IPS DF 6.9 (cell line): ENCODE results near the gene SIPA1.
"Not testable (repeated sequence)": the region's sequence is repeated elsewhere in the genome, so short reads cannot be mapped to it uniquely, and the experiment has no call there.

Experiments
- DNase-seq: peaks from one replicate; pipeline ENCODE4 v3.0.0-alpha.2; 2013; ENCODE audit warnings: low read depth, low spot score
- H3K27ac ChIP-seq: one replicate; pipeline ENCODE4 v1.5.1; 2013; ENCODE audit warnings: low read length, control low read depth
- H3K27me3 ChIP-seq: 2 replicates; pipeline ENCODE4 v1.6.1; 2013; ENCODE audit warnings: mild to moderate bottlenecking, low read length; ENCODE audit not compliant: control insufficient read depth, insufficient read depth
- H3K36me3 ChIP-seq: 2 replicates; pipeline ENCODE4 v1.6.1; 2013; ENCODE audit warnings: low read length; ENCODE audit not compliant: control insufficient read depth, insufficient read depth
- H3K4me1 ChIP-seq: 2 replicates; pipeline ENCODE4 v1.6.1; 2013; ENCODE audit warnings: low read length; ENCODE audit not compliant: control insufficient read depth, insufficient read depth
- H3K4me3 ChIP-seq: 2 replicates; pipeline ENCODE4 v1.5.1; 2013; ENCODE audit warnings: mild to moderate bottlenecking, low read length
- H3K9me3 ChIP-seq: 2 replicates; pipeline ENCODE4 v1.6.1; 2013; ENCODE audit warnings: low read length, inconsistent platforms; ENCODE audit not compliant: control insufficient read depth, insufficient read depth
- WGBS: extraction: QIAGEN DNeasy Blood & Tissue Kit; methylation state at CpG from one replicate; pipeline ENCODE4 v1.1.7; 2013; ENCODE audit warnings: mixed read lengths, missing lambda C conversion rate; ENCODE audit not compliant: insufficient read length, insufficient coverage; 5-methylcytosine and 5-hydroxymethylcytosine counted together

SIPA1 gene

GRCh38 chr11:65636108-65637031 is 1.5 kb upstream of the SIPA1 start:
- WGBS = no CpG with 5 or more reads among the region's 28 CpGs
- Histone ChIP-seq H3K9me3 (no peaks in the 10 kb centered on the region), H3K4me3 (no peak overlapping the region), H3K27ac (no peak overlapping the region), H3K36me3 (peaks cover 28% of the 10 kb centered on the region), H3K4me1 (peaks cover 1% of the 10 kb centered on the region), H3K27me3 (no peaks in the 10 kb centered on the region)
- no peak for DNase-seq

DNA sequence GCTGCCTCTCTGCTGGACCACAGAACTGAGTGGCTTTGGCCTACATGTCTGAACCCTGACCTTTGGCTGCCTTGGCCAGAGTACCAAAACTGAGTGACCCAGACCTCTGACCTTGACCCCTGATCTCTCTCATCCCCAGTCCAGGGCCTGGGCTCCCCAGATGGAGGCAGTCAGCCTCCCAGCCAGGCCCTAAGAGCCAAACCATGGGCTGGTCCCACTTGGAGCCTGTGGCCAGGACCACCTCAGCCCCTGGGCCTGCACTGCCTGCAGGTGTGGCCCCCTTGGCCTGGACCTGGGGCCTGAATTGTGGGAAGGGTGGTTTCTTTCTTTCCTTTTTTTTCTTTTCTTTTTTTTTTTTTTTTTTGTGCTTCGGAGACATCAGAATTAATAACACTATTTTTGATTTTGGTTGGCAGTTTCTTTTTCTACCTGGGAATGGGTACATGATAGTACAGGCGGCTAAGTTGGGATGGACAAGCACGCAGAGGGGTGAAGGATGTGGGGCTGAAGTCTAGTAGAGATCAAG is 806 bp upstream of the SIPA1 start:
- H3K4me1 ChIP-seq = peaks cover 3% of the 10 kb centered on the region
- no peak overlapping the region for H3K27ac ChIP-seq

GRCh38 chr11:65639228-65639597 is 1.3 kb downstream of the SIPA1 start:
- H3K9me3 ChIP-seq, DNase-seq, H3K4me1 ChIP-seq, H3K4me3 ChIP-seq, H3K27ac ChIP-seq, H3K27me3 ChIP-seq: not testable (repeated sequence)
- H3K36me3 ChIP-seq = peaks cover 24% of the 10 kb centered on the region
- no CpG with 5 or more reads among the region's 9 CpGs for WGBS

More for the DNA sequence above, 806 bp upstream of the SIPA1 start:
- no CpG with 5 or more reads among the region's 3 CpGs for WGBS
- Histone ChIP-seq H3K4me3 (no peak overlapping the region), H3K27me3 (no peaks in the 10 kb centered on the region), H3K36me3 (peaks cover 28% of the 10 kb centered on the region), H3K9me3 (no peaks in the 10 kb centered on the region)
- DNase-seq = no peak

GRCh38 chr11:65639623-65640482 is 2.0 kb downstream of the SIPA1 start:
- no peak overlapping the region for H3K27ac ChIP-seq
- WGBS = no CpG with 5 or more reads among the region's 8 CpGs
- H3K9me3 ChIP-seq = no peaks in the 10 kb centered on the region
- peaks cover 8% of the 10 kb centered on the region for H3K4me1 ChIP-seq
- H3K4me3 ChIP-seq = no peak overlapping the region
- no peak for DNase-seq
- no peaks in the 10 kb centered on the region for H3K27me3 ChIP-seq
- H3K36me3 ChIP-seq = peaks cover 19% of the 10 kb centered on the region

DNA sequence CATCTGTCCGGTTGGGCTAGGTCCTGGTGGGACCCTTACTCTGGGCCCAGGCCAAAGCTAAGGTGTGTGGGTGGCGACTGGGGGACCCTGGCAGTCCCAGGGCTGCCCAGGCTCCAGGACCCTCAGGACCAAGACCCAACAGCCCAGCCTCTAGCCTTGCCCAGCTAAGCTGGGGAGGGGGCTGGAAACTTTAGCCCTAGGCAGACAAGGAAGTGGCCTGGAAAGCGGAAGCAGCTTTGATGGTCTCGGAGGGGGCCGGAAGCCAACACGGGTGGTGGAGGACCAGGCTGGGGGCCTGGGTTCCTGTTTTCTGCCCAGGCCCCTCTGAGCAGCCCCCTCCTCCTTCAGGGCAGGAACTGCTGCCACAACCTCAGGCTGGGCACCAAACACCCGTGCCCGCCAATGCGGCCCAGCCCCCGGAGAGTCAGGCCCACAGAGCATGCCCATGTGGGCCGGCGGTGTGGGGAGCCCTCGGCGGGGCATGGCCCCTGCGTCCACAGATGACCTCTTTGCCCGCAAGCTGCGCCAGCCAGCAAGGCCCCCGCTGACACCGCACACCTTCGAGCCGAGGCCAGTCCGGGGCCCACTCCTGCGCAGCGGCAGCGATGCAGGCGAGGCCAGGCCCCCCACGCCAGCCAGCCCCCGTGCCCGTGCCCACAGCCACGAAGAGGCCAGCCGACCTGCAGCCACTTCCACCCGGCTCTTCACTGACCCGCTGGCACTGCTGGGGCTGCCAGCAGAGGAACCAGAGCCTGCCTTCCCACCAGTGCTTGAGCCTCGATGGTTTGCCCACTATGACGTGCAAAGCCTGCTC is 2.8 kb downstream of the SIPA1 start:
- Histone ChIP-seq H3K36me3 (peaks cover 10% of the 10 kb centered on the region), H3K4me1 (peaks cover 8% of the 10 kb centered on the region), H3K27me3 (no peaks in the 10 kb centered on the region), H3K4me3 (no peak overlapping the region), H3K9me3 (no peaks in the 10 kb centered on the region), H3K27ac (no peak overlapping the region)
- WGBS = no CpG with 5 or more reads among the region's 35 CpGs
- DNase-seq = no peak

DNA sequence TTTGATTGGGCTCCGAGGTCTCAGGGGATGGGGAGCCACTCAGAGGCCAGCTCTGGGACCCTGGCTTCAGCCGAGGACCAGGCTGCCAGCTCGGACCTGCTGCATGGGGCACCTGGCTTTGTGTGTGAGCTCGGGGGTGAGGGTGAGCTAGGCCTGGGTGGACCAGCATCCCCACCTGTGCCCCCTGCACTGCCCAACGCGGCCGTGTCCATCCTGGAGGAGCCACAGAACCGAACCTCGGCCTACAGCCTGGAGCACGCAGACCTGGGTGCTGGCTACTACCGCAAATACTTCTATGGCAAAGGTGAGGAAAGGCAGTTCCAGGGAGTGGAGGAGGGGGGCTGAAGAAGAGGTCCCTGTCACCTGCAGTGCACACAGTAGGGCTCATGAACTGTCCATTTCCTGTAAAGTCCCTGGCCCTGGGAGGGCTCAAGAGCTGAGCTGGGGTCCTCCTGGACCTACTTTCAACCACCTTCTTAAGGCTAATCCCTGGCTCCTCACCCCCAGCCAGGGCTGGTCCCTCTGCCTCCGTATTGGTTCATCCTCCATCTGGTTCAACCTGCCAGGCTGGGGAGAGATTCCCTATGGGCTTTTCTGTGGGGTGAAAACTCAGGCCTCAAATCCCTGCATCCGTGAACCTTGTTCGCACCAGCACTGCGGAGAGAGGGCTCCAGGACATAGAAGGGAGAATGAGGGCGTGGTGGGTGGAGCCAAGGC is 3.6 kb downstream of the SIPA1 start:
- H3K27me3 ChIP-seq = no peaks in the 10 kb centered on the region
- DNase-seq = no peak
- no peak overlapping the region for H3K4me3 ChIP-seq
- H3K36me3 ChIP-seq = peaks cover 5% of the 10 kb centered on the region; the same call in 1 of the 2 replicates
- no peaks in the 10 kb centered on the region for H3K9me3 ChIP-seq
- WGBS = no CpG with 5 or more reads among the region's 16 CpGs
- peaks cover 10% of the 10 kb centered on the region for H3K4me1 ChIP-seq
- H3K27ac ChIP-seq = no peak overlapping the region

DNA sequence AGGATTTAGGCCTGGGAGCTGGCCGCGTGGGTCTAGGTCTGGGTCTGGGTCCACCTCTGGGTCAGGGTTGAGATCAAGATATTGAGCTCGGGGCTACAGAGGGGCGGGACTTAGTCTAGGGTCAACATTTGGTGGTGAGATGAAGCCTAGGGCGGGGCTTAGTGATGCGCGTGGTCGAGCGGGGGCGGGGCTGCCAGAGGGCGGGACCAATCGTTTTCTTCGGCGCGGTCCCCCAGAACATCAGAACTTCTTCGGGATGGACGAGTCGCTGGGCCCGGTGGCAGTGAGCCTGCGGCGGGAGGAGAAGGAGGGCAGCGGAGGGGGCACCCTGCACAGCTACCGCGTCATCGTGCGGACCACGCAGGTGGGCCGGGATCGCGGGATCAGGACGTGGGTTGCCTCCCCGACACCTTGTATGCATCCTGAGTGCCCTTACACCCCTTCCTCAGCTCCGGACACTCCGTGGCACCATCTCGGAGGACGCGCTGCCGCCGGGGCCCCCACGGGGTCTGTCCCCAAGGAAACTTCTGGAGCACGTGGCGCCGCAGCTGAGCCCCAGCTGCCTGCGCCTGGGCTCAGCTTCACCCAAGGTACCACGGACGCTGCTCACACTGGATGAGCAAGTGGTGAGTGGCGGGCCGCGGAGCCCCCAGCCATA is 4.2 kb downstream of the SIPA1 start:
- peak overlapping the region; percentile 54 for H3K4me3 ChIP-seq

GRCh38 chr11:65643971-65644370 is 6.1 kb downstream of the SIPA1 start:
- peaks cover 11% of the 10 kb centered on the region for H3K4me1 ChIP-seq
- no peaks in the 10 kb centered on the region for H3K9me3 ChIP-seq
- no peaks in the 10 kb centered on the region; the same call in 1 of the 2 replicates for H3K36me3 ChIP-seq
- DNase-seq = no peak
- no peak overlapping the region for H3K27ac ChIP-seq
- no CpG with 5 or more reads among the region's 6 CpGs for WGBS
- H3K27me3 ChIP-seq = no peaks in the 10 kb centered on the region
- H3K4me3 ChIP-seq = no peak overlapping the region

More for the DNA sequence above, 4.2 kb downstream of the SIPA1 start:
- H3K4me1 ChIP-seq = peaks cover 11% of the 10 kb centered on the region
- no peaks in the 10 kb centered on the region for H3K27me3 ChIP-seq
- no peaks in the 10 kb centered on the region for H3K9me3 ChIP-seq
- no CpG with 5 or more reads among the region's 49 CpGs for WGBS
- no peak for DNase-seq
- H3K27ac ChIP-seq = no peak overlapping the region
- H3K36me3 ChIP-seq = no peaks in the 10 kb centered on the region; the same call in 1 of the 2 replicates

DNA sequence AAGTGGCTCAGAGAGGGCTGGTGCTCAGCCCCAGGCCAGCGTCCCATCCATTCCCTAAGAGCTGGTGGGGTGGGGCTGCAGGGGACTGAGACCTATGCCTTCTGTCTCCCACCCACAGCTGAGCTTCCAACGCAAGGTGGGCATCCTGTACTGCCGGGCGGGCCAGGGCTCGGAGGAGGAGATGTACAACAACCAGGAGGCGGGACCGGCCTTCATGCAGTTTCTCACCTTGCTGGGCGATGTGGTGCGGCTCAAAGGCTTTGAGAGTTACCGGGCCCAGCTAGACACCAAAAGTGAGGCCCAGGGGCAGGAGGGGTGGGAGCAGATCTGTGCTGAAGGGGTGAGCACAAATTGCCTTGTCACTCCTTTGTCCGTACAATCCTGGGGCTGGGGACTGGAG is 6.9 kb downstream of the SIPA1 start:
- no CpG with 5 or more reads among the region's 11 CpGs for WGBS
- H3K36me3 ChIP-seq = peaks cover 7% of the 10 kb centered on the region
- H3K27ac ChIP-seq = no peak overlapping the region
- no peak for DNase-seq
- peaks cover 11% of the 10 kb centered on the region for H3K4me1 ChIP-seq
- H3K9me3 ChIP-seq = no peaks in the 10 kb centered on the region
- no peaks in the 10 kb centered on the region for H3K27me3 ChIP-seq
- H3K4me3 ChIP-seq = no peak overlapping the region
